HepG2 (cell line): ENCODE measurements around the gene SPATA25. TPM values are rescaled to one million over a fixed set of nuclear protein-coding genes. Genes with fewer than 3 reads are reported as not detected.

Experiments
- CENPX ChIP-seq: sonication (generic); formaldehyde crosslinking; IDR thresholded peaks from 2 replicates; pipeline ENCODE4 v1.9.0; 2021; ENCODE audit warnings: mild to moderate bottlenecking, missing genetic modification reagents, moderate library complexity
- FLYWCH1 ChIP-seq: sonication (generic); formaldehyde crosslinking; IDR thresholded peaks from 2 replicates; pipeline ENCODE4 v1.8.1; 2023; ENCODE audit warnings: mild to moderate bottlenecking, missing genetic modification reagents
- FOXM1 ChIP-seq: sonication (generic); formaldehyde crosslinking; IDR thresholded peaks from 2 replicates; pipeline ENCODE4 v1.5.0; 2020; ENCODE audit warnings: missing genetic modification reagents
- GTF3A ChIP-seq: sonication (generic); formaldehyde crosslinking; conservative IDR thresholded peaks from 2 replicates; pipeline ENCODE4 v1.4.0; 2020; ENCODE audit warnings: mild to moderate bottlenecking, missing genetic modification reagents
- HNRNPLL ChIP-seq: fragments of 200-400 bp; formaldehyde crosslinking; IDR thresholded peaks from 2 replicates; pipeline ENCODE4 v1.6.1; 2017; ENCODE audit warnings: mild to moderate bottlenecking, low read depth, low read length; ENCODE audit not compliant: poor library complexity, severe bottlenecking
- KLF13 ChIP-seq: sonication (generic); formaldehyde crosslinking; IDR thresholded peaks from 2 replicates; pipeline ENCODE4 v1.4.0; 2020; ENCODE audit warnings: mild to moderate bottlenecking, missing genetic modification reagents
- NONO ChIP-seq, 2 experiments: fragments of 450-650 bp in 1 of 2; sonication (generic) in 1 of 2; formaldehyde crosslinking in 1 of 2; IDR thresholded peaks in 1 of 2; conservative IDR thresholded peaks in 1 of 2; 2 replicates each; pipeline versions ENCODE4 v1.6.1 to v1.8.0; 2017 to 2022; ENCODE audit warnings: mild to moderate bottlenecking in 1 of 2, missing genetic modification reagents in 1 of 2, moderate library complexity in 1 of 2
- POLR2A ChIP-seq, 2 experiments: IDR thresholded peaks; 2 replicates each; pipeline ENCODE4 v1.6.1; 2011; ENCODE audit warnings: low read depth in 2 of 2, low read length in 2 of 2, mild to moderate bottlenecking in 1 of 2, moderate library complexity in 1 of 2; ENCODE audit not compliant: insufficient read depth in 1 of 2
- RARA ChIP-seq: IDR thresholded peaks from 2 replicates; pipeline ENCODE4 v1.6.1; 2016; ENCODE audit warnings: missing genetic modification reagents, missing compliant biosample characterization
- SOX6 ChIP-seq, 2 experiments: fragments of 450-650 bp in 1 of 2; sonication (generic) in 1 of 2; formaldehyde crosslinking in 1 of 2; IDR thresholded peaks; 2 replicates each; pipeline versions ENCODE4 v1.4.0 to v1.6.1; 2017 to 2020; ENCODE audit warnings: antibody characterized with exemption in 1 of 2, mild to moderate bottlenecking in 1 of 2, missing genetic modification reagents in 1 of 2
- ZBTB3 ChIP-seq: sonication (generic); formaldehyde crosslinking; IDR thresholded peaks from 2 replicates; pipeline ENCODE4 v1.4.0; 2020; ENCODE audit warnings: low read depth, mild to moderate bottlenecking, moderate library complexity, missing genetic modification reagents, borderline replicate concordance
- ZNF225 ChIP-seq: sonication (generic); formaldehyde crosslinking; IDR thresholded peaks from 2 replicates; pipeline ENCODE4 v1.4.0; 2020; ENCODE audit warnings: mild to moderate bottlenecking, missing genetic modification reagents
- ZNF251 ChIP-seq: sonication (generic); formaldehyde crosslinking; IDR thresholded peaks from 2 replicates; pipeline ENCODE4 v1.9.0; 2021; ENCODE audit warnings: mild to moderate bottlenecking, missing genetic modification reagents
- ZNF333 ChIP-seq: sonication (generic); formaldehyde crosslinking; IDR thresholded peaks from 2 replicates; pipeline ENCODE4 v1.4.0; 2020; ENCODE audit warnings: mild to moderate bottlenecking, missing genetic modification reagents, borderline replicate concordance
- ZNF557 ChIP-seq: sonication (generic); formaldehyde crosslinking; IDR thresholded peaks from 2 replicates; pipeline ENCODE4 v1.4.0; 2020; ENCODE audit warnings: missing genetic modification reagents
- ZNF564 ChIP-seq: sonication (generic); formaldehyde crosslinking; IDR thresholded peaks from 2 replicates; pipeline ENCODE4 v1.8.1; 2023; ENCODE audit warnings: mild to moderate bottlenecking, missing genetic modification reagents
- ZSCAN25 ChIP-seq: sonication (generic); formaldehyde crosslinking; IDR thresholded peaks from 2 replicates; pipeline ENCODE4 v1.8.0; 2022; ENCODE audit warnings: mild to moderate bottlenecking, missing genetic modification reagents
- polyA plus RNA-seq, 8 experiments: library from polyadenylated mRNA; depleted of rRNA in 3 of 8; stranded (reverse) in 7 of 8; unstranded in 1 of 8; fragments of >200 nt; fragmentation: Illumina TruSeq in 4 of 8; extraction: Trizol in 4 of 8; gene quantifications; 2 replicates each; pipeline versions ENCODE4 v1.2.1 to v1.2.3, GENCODE V29; 2011 to 2016; ENCODE audit warnings: low read depth in 4 of 8, missing spikeins in 1 of 8, mixed read lengths in 1 of 8; ENCODE audit not compliant: insufficient read depth in 1 of 8
- total RNA-seq, 5 experiments: library from RNA; depleted of rRNA; stranded (reverse); fragments of >200 nt; fragmentation: Illumina TruSeq; extraction: Trizol; gene quantifications; 2 replicates each; pipeline ENCODE4 v1.2.3, GENCODE V29; 2016; ENCODE audit warnings: low read depth in 1 of 5
- TF ChIP-seq, protein P1 (sequence below): sonication (generic); formaldehyde crosslinking; IDR thresholded peaks from 2 replicates; pipeline ENCODE4 v1.8.0; 2022; ENCODE audit warnings: mild to moderate bottlenecking, missing genetic modification reagents, borderline replicate concordance
- TF ChIP-seq, protein P2 (sequence below): IDR thresholded peaks from 2 replicates; pipeline ENCODE4 v1.6.1; 2016; ENCODE audit warnings: low read depth, control low read depth
- TF ChIP-seq, protein P3 (sequence below): sonication (generic); formaldehyde crosslinking; IDR thresholded peaks from 2 replicates; pipeline ENCODE4 v1.5.0; 2020; ENCODE audit warnings: missing genetic modification reagents
- TF ChIP-seq, protein P4 (sequence below): sonication (generic); formaldehyde crosslinking; IDR thresholded peaks from 2 replicates; pipeline ENCODE4 v1.8.0; 2022; ENCODE audit warnings: mild to moderate bottlenecking, missing genetic modification reagents, moderate library complexity

Gene SPATA25
- total and polyA plus RNA-seq, 2 of the 13 experiments (the other 11 are each of a cell fraction or from before 2014, with no cell fraction given) = 4.8 to 7.6 TPM

DNA sequence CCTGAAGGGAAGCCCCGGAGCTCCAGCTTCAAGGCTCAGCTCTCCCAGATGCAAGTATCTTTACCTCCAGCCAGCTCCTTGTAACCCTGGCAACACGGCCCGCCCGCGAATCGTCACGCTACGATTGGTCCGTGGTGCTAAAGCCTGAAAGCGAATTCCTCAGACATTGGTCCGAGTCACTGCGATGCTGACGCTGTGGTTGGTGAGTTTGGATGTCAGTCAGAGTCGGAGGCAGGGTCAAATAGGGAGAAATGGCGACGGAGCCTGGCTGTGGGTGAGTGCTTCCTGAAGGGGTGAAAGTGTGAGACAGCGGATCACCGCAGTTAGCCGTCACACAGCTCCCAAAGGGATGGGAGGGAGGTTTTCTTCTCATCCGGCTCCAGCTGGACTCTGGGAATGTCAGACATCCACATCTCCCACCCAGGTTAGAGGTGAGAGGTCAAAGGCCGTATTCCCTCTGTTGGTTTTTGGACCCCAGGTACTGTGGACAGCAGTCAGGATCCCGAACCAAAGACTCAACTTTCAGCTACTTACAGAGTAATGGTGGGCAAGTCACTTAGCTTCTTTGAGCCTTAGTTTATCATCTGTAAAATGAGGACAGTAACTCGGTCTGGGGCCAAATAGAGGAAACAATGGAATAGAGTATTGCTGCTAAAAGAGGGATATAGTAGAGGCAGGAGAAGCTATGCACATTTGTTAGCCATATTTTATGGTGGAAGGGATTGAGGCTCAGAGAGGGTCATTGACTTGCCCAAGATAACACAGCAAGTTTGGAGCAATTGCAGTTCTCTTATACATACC, 6.2 kb downstream of the SPATA25 start, which contains the start of gene ZSWIM1 (continued):
- TF ChIP-seq ZBTB3 (CRISPR knock-in tag) = peak; percentile 84; the same call in 1 of the 2 replicates
- no peak; the same call in 1 of the 2 replicates for TF ChIP-seq GTF3A (CRISPR knock-in tag)
- peak; percentile 74; the same call in 1 of the 2 replicates for TF ChIP-seq KLF13
- TF ChIP-seq HNRNPLL = no peak
- no peak for TF ChIP-seq FOXM1 (CRISPR knock-in tag)
- TF ChIP-seq NONO (IDR thresholded peaks at IDR 0.05) = no peak
- peak; percentile 84 for TF ChIP-seq NONO (CRISPR knock-in tag; conservative IDR thresholded peaks at IDR 0.05)
- TF ChIP-seq, protein P1, sequence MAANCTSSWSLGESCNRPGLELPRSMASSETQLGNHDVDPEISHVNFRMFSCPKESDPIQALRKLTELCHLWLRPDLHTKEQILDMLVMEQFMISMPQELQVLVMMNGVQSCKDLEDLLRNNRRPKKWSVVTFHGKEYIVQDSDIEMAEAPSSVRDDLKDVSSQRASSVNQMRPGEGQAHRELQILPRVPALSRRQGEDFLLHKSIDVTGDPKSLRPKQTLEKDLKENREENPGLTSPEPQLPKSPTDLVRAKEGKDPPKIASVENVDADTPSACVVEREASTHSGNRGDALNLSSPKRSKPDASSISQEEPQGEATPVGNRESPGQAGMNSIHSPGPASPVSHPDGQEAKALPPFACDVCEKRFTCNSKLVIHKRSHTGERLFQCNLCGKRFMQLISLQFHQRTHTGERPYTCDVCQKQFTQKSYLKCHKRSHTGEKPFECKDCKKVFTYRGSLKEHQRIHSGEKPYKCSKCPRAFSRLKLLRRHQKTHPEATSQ = peak; percentile 70; the same call in 1 of the 2 replicates
- no peak for TF ChIP-seq ZNF564 (CRISPR knock-in tag)
- peak; percentile 81; the same call in 1 of the 2 replicates for TF ChIP-seq ZNF333 (CRISPR knock-in tag)
- TF ChIP-seq, protein P2, sequence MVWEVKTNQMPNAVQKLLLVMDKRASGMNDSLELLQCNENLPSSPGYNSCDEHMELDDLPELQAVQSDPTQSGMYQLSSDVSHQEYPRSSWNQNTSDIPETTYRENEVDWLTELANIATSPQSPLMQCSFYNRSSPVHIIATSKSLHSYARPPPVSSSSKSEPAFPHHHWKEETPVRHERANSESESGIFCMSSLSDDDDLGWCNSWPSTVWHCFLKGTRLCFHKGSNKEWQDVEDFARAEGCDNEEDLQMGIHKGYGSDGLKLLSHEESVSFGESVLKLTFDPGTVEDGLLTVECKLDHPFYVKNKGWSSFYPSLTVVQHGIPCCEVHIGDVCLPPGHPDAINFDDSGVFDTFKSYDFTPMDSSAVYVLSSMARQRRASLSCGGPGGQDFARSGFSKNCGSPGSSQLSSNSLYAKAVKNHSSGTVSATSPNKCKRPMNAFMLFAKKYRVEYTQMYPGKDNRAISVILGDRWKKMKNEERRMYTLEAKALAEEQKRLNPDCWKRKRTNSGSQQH = peak; percentile 98
- TF ChIP-seq, protein P3, sequence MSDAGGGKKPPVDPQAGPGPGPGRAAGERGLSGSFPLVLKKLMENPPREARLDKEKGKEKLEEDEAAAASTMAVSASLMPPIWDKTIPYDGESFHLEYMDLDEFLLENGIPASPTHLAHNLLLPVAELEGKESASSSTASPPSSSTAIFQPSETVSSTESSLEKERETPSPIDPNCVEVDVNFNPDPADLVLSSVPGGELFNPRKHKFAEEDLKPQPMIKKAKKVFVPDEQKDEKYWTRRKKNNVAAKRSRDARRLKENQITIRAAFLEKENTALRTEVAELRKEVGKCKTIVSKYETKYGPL (CRISPR knock-in tag) = no peak
- TF ChIP-seq CENPX (CRISPR knock-in tag) = no peak
- TF ChIP-seq, protein P4, sequence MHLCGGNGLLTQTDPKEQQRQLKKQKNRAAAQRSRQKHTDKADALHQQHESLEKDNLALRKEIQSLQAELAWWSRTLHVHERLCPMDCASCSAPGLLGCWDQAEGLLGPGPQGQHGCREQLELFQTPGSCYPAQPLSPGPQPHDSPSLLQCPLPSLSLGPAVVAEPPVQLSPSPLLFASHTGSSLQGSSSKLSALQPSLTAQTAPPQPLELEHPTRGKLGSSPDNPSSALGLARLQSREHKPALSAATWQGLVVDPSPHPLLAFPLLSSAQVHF (CRISPR knock-in tag) = no peak
- TF ChIP-seq RARA (CRISPR knock-in tag) = no peak; the same call in 1 of the 2 replicates
- TF ChIP-seq ZNF251 (CRISPR knock-in tag) = no peak
- TF ChIP-seq ZNF557 (CRISPR knock-in tag) = peak; percentile 39
- TF ChIP-seq SOX6 (IDR thresholded peaks at IDR 0.05) = no peak
- TF ChIP-seq SOX6 (CRISPR knock-in tag; IDR thresholded peaks at IDR 0.05) = peak; percentile 64
- peak; percentile 97 to 99 for TF ChIP-seq POLR2A (IDR thresholded peaks at IDR 0.05; ENCODE audit: insufficient read depth in 1 of 2, low read depth in 2 of 2, low read length in 2 of 2)
- TF ChIP-seq ZSCAN25 (CRISPR knock-in tag) = peak; percentile 86; the same call in 1 of the 2 replicates
- no peak for TF ChIP-seq FLYWCH1 (CRISPR knock-in tag)
- TF ChIP-seq ZNF225 (CRISPR knock-in tag) = peak; percentile 86
